ENCODE results near the gene KIAA0232. TPM values are rescaled to one million over a fixed set of nuclear protein-coding genes. Genes with fewer than 3 reads are reported as not detected.
A peak's percentile ranks its signal among the peaks of the same experiment; 100 is the strongest.

Gene KIAA0232
- total and polyA plus RNA-seq, 5 donors = 21.8 to 67.0 (median 66.6) TPM

DNA sequence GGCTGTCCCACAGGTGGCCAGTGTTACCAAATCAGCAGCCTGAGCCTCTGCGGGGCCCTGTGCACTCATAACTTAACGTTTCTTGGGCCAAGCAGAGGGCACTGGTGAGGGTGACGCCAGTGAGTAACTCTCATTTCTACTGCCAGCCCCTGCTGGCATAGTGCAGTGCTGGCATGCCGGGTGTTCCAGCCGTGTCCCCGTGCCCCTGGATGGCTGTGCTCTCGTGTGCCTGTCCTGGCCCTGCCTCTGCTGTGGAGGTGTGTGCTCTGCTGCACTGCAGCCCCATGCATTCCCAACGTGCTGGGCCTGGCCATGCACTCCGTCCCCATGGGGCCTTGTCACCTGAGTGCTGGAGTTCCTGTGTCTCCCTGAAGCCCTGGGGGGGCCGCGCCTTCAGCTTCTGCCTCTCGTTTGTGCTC is 141.8 kb downstream of the KIAA0232 start:
- WGBS = 90% methylated on average over 12 of the region's 12 CpGs
- ATAC-seq = peak; percentile 40 to 44
- peak in 1 of 3 donors; percentile 60 for DNase-seq
- intact Hi-C loops (cut with DNase I) = no loop called here
- Histone ChIP-seq H3K4me3 (ENCODE audit: low read length) (no peak overlapping the region), H3K4me1 (ENCODE audit: control insufficient read depth, insufficient read depth, low read length) (peaks cover 11% of the 10 kb centered on the region), H3K27me3 (ENCODE audit: control insufficient read depth, insufficient read depth) (no peaks in the 10 kb centered on the region), H3K27ac (ENCODE audit: low read length) (no peak overlapping the region), H3K9me3 (ENCODE audit: control insufficient read depth, low read length) (no peaks in the 10 kb centered on the region)

DNA sequence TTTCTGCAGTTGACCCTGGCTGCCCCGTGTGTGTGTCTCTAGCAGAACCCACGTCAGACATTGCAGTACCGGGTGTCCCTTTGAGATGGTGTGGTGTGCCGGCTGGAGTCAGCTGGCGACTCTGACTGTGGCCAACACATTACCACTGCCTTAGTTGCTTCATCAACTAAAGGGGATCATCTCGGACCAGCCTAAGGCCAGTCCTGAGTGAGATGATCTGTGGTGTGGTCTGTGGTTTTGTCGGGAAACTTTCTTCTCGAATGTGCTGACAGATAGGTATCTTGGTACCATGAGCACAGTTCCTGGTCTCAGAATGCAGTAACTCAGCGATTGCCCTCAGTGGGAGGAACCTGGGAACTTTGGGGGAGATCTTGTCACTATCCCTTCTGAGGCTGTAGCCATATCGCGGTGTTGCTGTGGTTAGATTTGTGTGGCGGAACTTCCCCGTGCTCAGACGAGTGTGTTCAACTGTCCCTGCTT is 142.9 kb downstream of the KIAA0232 start:
- WGBS = 83% methylated on average over 14 of the region's 14 CpGs
- Histone ChIP-seq H3K4me3 (ENCODE audit: low read length) (no peak overlapping the region), H3K4me1 (ENCODE audit: control insufficient read depth, insufficient read depth, low read length) (peaks cover 12% of the 10 kb centered on the region), H3K27ac (ENCODE audit: low read length) (no peak overlapping the region), H3K9me3 (ENCODE audit: control insufficient read depth, low read length) (no peaks in the 10 kb centered on the region), H3K27me3 (ENCODE audit: control insufficient read depth, insufficient read depth) (no peaks in the 10 kb centered on the region)
- peak in 2 of 3 donors; percentile 52 to 68 for DNase-seq
- peak; percentile 56 to 57 for ATAC-seq
- intact Hi-C loops (cut with DNase I) = no loop called here

DNA sequence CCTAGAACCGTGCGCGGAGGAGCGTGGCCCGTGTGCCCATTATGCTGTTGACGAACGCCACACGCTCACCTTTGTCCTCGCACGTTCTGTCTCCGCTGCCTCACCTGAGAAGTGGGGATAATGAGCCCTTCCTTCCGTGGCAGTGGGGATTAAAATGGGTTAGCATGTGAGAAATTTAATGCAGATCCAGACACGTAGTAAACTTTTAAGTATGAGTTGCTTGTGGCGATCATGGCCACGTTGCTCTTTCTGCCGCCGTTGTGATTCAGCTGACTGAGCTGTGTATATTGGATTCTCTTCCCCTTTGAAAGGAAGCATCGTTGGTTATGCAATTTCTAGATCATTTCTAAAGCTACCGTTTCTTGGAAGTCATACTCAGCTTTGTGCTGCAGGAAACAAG is 143.6 kb downstream of the KIAA0232 start:
- 89% methylated on average over 19 of the region's 19 CpGs for WGBS
- Histone ChIP-seq H3K27ac (ENCODE audit: low read length) (no peak overlapping the region), H3K9me3 (ENCODE audit: control insufficient read depth, low read length) (no peaks in the 10 kb centered on the region), H3K4me1 (ENCODE audit: control insufficient read depth, insufficient read depth, low read length) (peaks cover 12% of the 10 kb centered on the region), H3K4me3 (ENCODE audit: low read length) (no peak overlapping the region), H3K27me3 (ENCODE audit: control insufficient read depth, insufficient read depth) (no peaks in the 10 kb centered on the region)
- DNase-seq (peak in 1 of 3 donors; percentile 44), ATAC-seq (peak; percentile 9 to 10)
- intact Hi-C loops (cut with DNase I) = no loop called here

DNA sequence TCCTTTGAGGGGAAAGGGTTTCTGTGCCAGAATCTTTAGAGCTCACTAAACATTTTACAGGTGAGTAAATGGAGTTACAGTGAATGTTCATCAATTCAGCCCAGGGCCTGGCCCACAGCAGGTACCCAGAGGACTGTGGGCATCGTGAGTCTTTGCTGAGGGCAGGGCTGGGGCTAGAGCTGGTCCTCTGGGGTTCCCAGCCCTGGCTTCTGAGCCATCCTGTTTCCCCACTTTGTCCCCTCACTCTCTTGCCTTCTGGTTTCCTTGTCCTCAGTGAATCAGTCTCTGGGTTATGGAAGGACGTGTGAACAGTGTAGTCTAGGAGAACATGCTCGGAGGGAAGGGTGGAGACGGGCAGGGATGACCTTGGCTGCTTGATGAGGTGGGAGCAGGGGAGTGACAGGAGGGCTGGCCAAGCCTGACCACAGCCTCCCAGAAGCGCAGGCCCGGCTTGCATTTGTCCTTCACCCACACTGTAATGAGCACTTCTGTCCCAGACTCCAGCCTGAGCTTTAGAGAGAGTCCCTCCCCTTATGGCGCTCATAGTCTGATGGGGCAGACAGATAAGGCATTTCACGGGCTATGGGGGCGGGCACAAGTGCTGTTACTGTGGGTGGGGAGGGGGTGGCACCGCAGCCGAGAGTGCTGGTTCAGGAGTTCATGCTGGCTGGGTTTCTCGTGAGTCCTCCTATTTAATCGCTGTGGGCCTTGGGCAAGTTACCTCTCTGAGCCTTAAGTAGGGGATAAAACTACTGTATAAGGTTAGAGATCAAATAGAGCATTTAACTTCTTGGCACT is 144.4 kb downstream of the KIAA0232 start:
- Histone ChIP-seq H3K4me1 (ENCODE audit: control insufficient read depth, insufficient read depth, low read length) (peaks cover 12% of the 10 kb centered on the region), H3K4me3 (ENCODE audit: low read length) (no peak overlapping the region), H3K27me3 (ENCODE audit: control insufficient read depth, insufficient read depth) (no peaks in the 10 kb centered on the region), H3K27ac (ENCODE audit: low read length) (no peak overlapping the region), H3K9me3 (ENCODE audit: control insufficient read depth, low read length) (no peaks in the 10 kb centered on the region)
- intact Hi-C loops (cut with DNase I) = no loop called here
- ATAC-seq = peak; percentile 51 to 55
- peak in 2 of 3 donors; percentile 73 to 80 for DNase-seq
- 64% methylated on average over 13 of the region's 13 CpGs for WGBS

DNA sequence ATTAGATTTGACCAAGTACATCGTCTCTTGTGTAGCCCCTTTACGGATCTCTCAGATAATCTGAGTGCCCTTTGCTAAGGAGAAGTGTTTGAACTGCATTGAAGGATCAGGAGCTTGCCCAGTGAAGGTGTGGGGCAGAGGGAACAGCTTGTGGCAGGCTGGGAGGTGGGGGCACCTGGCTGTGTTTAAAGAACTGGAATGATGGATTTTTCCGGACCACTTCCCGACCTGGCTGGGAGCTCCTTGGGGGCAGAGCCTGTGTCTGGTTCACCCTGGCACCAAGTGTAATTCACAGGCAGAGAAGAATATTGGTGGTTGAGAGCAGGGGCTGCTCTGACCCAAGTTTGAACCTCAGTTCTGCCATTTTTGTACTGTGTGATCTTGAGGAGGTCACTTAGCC is 145.6 kb downstream of the KIAA0232 start:
- Histone ChIP-seq H3K4me3 (ENCODE audit: low read length) (no peak overlapping the region), H3K4me1 (ENCODE audit: control insufficient read depth, insufficient read depth, low read length) (peaks cover 12% of the 10 kb centered on the region), H3K27ac (ENCODE audit: low read length) (no peak overlapping the region), H3K27me3 (ENCODE audit: control insufficient read depth, insufficient read depth) (no peaks in the 10 kb centered on the region), H3K9me3 (ENCODE audit: control insufficient read depth, low read length) (no peaks in the 10 kb centered on the region)
- WGBS = 80% methylated on average over 4 of the region's 4 CpGs
- intact Hi-C loops (cut with DNase I) = no loop called here
- ATAC-seq (no peak), DNase-seq (no peak)

DNA sequence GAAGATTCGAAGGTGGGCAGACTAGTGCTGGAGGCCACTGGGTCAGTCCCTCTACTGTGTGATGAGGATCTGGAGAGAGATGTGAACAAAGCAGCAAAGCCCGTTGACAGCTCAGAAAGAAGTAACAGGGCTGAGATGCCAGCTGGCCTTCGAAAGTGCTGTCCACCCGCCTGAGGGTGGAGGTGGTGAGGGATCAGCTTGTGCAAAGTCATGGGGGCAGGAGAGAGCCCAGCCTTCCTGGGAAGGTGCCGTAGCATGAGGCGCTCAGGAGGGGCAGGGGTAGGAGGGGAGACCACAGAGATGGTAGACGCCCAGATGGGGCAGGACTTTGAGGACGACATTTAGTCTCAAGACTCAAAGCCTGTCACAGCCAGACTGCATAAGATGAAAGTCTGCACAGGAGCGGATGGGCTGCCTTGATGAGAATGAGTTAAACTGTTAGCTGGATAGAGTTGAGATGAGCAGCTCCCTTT is 146.8 kb downstream of the KIAA0232 start:
- Histone ChIP-seq H3K4me1 (ENCODE audit: control insufficient read depth, insufficient read depth, low read length) (peaks cover 12% of the 10 kb centered on the region), H3K4me3 (ENCODE audit: low read length) (no peak overlapping the region), H3K27ac (ENCODE audit: low read length) (no peak overlapping the region), H3K27me3 (ENCODE audit: control insufficient read depth, insufficient read depth) (no peaks in the 10 kb centered on the region), H3K9me3 (ENCODE audit: control insufficient read depth, low read length) (no peaks in the 10 kb centered on the region)
- ATAC-seq (peak; percentile 25 to 50), DNase-seq (peak in 2 of 3 donors; percentile 54 to 62)
- intact Hi-C loops (cut with DNase I) = no loop called here
- 57% methylated on average over 9 of the region's 9 CpGs for WGBS

DNA sequence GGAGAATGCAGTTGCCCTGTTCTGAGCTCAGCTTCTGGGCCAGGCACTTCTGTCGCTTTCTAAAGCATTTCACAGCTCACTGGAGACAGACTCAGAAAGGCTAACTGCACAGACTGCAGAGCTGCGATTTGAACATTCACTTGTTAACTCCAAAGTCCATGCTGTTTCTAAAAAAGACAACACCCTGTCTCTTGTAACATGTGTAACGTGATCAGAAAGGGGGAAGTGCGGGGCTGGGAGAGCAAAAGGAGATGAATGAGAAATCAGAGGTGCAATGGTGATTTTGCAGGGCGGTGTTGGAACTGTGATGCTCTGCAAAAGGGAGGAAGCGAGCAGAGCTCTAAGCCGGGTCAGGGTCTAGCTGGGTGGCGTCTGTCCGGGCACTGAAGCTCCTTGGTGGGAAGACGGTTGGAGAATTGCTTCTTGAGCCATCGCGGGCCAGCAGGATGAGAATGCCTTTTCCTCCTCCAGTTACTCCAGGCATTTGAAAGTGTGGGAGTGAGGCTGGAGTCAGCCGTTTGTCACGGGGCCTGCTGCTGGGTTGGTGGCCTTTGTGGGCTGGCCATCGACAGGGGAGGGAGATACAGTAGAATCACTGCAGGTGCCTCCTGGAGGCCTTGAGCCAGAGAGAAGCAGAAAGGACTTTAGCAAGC is 147.4 kb downstream of the KIAA0232 start:
- intact Hi-C loops (cut with DNase I) = no loop called here
- no peaks in the 10 kb centered on the region for H3K27me3 ChIP-seq (ENCODE audit: control insufficient read depth, insufficient read depth)
- peaks cover 12% of the 10 kb centered on the region for H3K4me1 ChIP-seq (ENCODE audit: control insufficient read depth, insufficient read depth, low read length)
- H3K27ac ChIP-seq (ENCODE audit: low read length) = no peak overlapping the region
- no peak overlapping the region for H3K4me3 ChIP-seq (ENCODE audit: low read length)
- DNase-seq = peak in 1 of 3 donors; percentile 45
- ATAC-seq = no peak
- no peaks in the 10 kb centered on the region for H3K9me3 ChIP-seq (ENCODE audit: control insufficient read depth, low read length)
- 49% methylated on average over 15 of the region's 15 CpGs for whole genome bisulfite sequencing

DNA sequence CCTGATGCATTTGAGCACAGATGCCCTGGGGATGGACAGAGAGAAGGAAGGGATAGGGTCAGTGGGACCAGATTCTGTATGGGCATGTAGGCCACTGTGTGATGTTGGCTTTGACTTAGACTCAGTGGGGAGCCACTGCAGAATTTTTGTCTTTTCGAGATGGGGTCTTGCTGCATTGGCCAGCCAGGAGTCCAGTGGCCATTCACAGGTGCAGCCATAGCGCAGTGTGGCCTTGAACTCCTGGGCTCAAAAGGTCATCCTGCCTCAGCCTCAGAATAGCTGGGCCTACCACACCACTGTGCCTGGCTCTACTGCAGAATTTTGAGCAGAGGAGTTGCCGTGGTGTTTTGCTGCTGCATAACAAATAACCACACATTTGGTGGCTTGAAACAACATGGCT is 149.9 kb downstream of the KIAA0232 start:
- WGBS = 96% methylated on average over 3 of the region's 3 CpGs
- intact Hi-C loops (cut with DNase I) = no loop called here
- no peaks in the 10 kb centered on the region for H3K27me3 ChIP-seq (ENCODE audit: control insufficient read depth, insufficient read depth)
- no peak for ATAC-seq
- H3K4me3 ChIP-seq (ENCODE audit: low read length) = no peak overlapping the region
- peaks cover 9% of the 10 kb centered on the region for H3K4me1 ChIP-seq (ENCODE audit: control insufficient read depth, insufficient read depth, low read length)
- H3K27ac ChIP-seq (ENCODE audit: low read length) = no peak overlapping the region
- no peaks in the 10 kb centered on the region for H3K9me3 ChIP-seq (ENCODE audit: control insufficient read depth, low read length)
- peak in 1 of 3 donors; percentile 22 for DNase-seq

DNA sequence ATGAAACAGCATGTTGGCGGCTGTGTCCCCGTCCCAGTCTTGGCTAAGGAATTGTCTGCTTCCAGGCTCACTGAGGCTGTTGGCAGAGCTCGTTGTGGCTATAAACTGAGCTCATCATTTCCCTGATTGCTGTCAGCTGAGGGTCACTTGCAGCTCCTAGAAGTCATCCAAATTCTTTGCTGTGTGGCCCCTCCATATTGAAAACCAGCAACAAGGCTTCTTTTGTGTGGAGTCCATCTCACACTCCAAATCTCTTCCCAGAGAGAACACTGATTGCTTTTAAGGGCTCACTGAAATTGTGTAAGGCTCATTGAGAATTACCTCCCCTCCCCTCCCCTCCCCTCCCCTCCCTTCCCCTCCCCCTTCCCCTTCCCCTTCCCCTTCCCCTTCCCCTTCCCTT is 150.4 kb downstream of the KIAA0232 start:
- DNase-seq = peak in 1 of 3 donors; percentile 37
- Histone ChIP-seq H3K4me1 (ENCODE audit: control insufficient read depth, insufficient read depth, low read length) (peaks cover 9% of the 10 kb centered on the region), H3K9me3 (ENCODE audit: control insufficient read depth, low read length) (no peaks in the 10 kb centered on the region), H3K4me3 (ENCODE audit: low read length) (no peak overlapping the region), H3K27me3 (ENCODE audit: control insufficient read depth, insufficient read depth) (no peaks in the 10 kb centered on the region), H3K27ac (ENCODE audit: low read length) (no peak overlapping the region)
- no peak for ATAC-seq
- 78% methylated on average over 3 of the region's 3 CpGs for WGBS
- intact Hi-C loops (cut with DNase I) = no loop called here

Data from right cardiac atrium (tissue), 5 donors.